Adrenal gland (tissue), 12 donors: ENCODE measurements around the gene GPSM3. TPM values are rescaled to one million over a fixed set of nuclear protein-coding genes. Genes with fewer than 3 reads are reported as not detected.
A peak's percentile ranks its signal among the peaks of the same experiment; 100 is the strongest.

ENCODE experiments used
- DNase-seq, 7 donors: peaks; one replicate each; pipeline ENCODE4 v3.0.0-alpha.2; 2019 to 2020
- H3K27ac ChIP-seq, 5 donors: fragments of 200-600 bp; sonication (generic) in 4 of 5; 1 replicate in 3 of 5; 2 replicates in 2 of 5; pipeline versions ENCODE4 v1.5.1 to v1.8.0; 2016 to 2020; ENCODE audit warnings: mild to moderate bottlenecking in 1 of 5
- H3K27me3 ChIP-seq: fragments of 200-600 bp; 2 replicates; pipeline ENCODE4 v1.8.0; 2021
- H3K36me3 ChIP-seq, 2 donors: fragments of 200-600 bp; replicated peaks in 1 of 2; 1 replicate in 1 of 2; 2 replicates in 1 of 2; pipeline versions ENCODE4 v1.5.1 to v1.8.0; 2018 to 2022
- H3K4me1 ChIP-seq, 2 donors: fragments of 200-600 bp; replicated peaks in 1 of 2; 1 replicate in 1 of 2; 2 replicates in 1 of 2; pipeline versions ENCODE4 v1.5.1 to v1.8.0; 2018 to 2021
- H3K4me3 ChIP-seq, 4 donors: fragments of 200-600 bp; sonication (generic) in 3 of 4; one replicate each; pipeline ENCODE4 v1.5.1; 2016 to 2018
- H3K9me3 ChIP-seq, 3 donors: fragments of 200-600 bp; sonication (generic) in 1 of 3; replicated peaks in 1 of 3; 1 replicate in 2 of 3; 2 replicates in 1 of 3; pipeline versions ENCODE4 v1.5.1 to v1.8.0; 2016 to 2021
- POLR2A ChIP-seq, 2 donors: fragments of 450-650 bp; IDR thresholded peaks; one replicate each; pipeline ENCODE4 v1.6.1; 2017; ENCODE audit warnings: antibody characterized with exemption in 2 of 2, mild to moderate bottlenecking in 2 of 2, moderate library complexity in 1 of 2
- WGBS, 4 donors: extraction: QIAGEN DNeasy Blood & Tissue Kit in 2 of 4; methylation state at CpG; one replicate each; pipeline versions ENCODE4 v1.1.5 to v1.1.7; 2013 to 2017; 5-methylcytosine and 5-hydroxymethylcytosine counted together
- intact Hi-C, 2 donors: fragments of 100-400 bp; cut with DNase I; formaldehyde crosslinking; loops; one replicate each; pipeline versions ENCODE4 v1.14.1 to v1.15.0; 2022 to 2023
- polyA plus RNA-seq, 3 donors: library from polyadenylated mRNA; stranded (reverse); fragments of 200-250 nt in 2 of 3; fragments of 350-450 nt in 1 of 3; fragmentation: Illumina TruSeq in 1 of 3; extraction: RNeasy Lipid Tissue Mini Kit (QIAGEN cat#74804) in 1 of 3; gene quantifications; one replicate each; pipeline ENCODE4 v1.2.3, GENCODE V29; 2013 to 2014
- total RNA-seq, 9 donors: library from RNA; depleted of rRNA in 4 of 9; stranded (reverse); fragments of >200 nt in 4 of 9; fragments of 120-200 nt in 1 of 9; fragmentation: NEBNext Ultra II Directional in 1 of 9; extraction: Animal tissue kit (Norgen Biotek cat#: 25700) in 1 of 9; gene quantifications; one replicate each; pipeline versions ENCODE4 v1.1.0 to v1.2.4, GENCODE V29; 2013 to 2023
- TF ChIP-seq, protein P1 (sequence below), 6 experiments: fragments of 450-650 bp in 4 of 6; fragments of 200-600 bp in 2 of 6; sonication (generic) in 1 of 6; IDR thresholded peaks; 1 replicate in 5 of 6; 2 replicates in 1 of 6; pipeline versions ENCODE4 v1.5.1 to v1.8.0; 2016 to 2021; ENCODE audit warnings: antibody characterized with exemption in 6 of 6, mild to moderate bottlenecking in 2 of 6, moderate library complexity in 1 of 6
- donor health status: healthy with polysubstance abuse.
- donor health status: Bipolar disorder and iron deficiency.
- donor health status: DM: yes; HTN: yes; CAD: no.
- donor health status: DM: no; HTN: no; CAD: no.
- donor health status: DM: no; HTN: no; CAD: no.
- donor health status: DM: yes; HTN: yes; CAD: no.

Gene GPSM3
- total and polyA plus RNA-seq, 12 donors, result 3.8 to 40.3 (median 17.6) TPM

DNA sequence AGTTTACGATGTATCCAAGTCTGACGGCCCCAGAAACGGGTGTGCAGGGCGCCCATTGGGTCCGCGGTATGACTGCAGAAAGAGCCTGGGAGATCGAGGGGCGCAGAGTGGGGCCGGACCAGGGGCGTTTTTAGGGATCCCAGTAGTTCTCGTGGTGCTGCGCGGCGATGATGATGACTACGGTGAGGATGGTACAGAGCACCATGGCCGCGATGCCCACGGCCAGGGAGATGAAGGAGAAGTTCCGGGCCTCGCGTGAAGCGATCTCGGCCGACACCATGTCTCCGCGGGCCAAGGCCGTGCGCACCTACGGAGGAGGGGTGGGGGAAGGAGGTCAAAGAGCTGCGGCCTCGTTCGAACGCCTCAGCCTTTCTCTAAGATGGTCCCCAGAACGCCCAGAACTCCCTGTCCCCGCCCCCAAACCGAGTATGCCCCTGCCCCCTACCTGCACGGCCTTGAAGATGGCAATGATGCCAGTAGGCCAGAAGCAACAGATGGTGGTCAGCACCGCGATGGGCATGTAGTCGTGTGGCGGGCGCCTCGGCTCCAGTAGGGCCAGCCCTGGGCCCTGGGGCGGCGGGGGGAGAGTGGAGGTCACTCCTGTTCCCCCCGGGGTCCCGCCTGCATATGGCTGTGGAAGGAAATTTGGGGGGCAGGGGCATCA, 43.2 kb downstream of the GPSM3 start:
- WGBS, 4 donors, result 50 to 65% (median 59%) methylated on average over 18 to 47 of the region's 47 CpGs
- Histone ChIP-seq H3K4me3 (peak overlapping the region in 1 of 4 donors; percentile 29), H3K36me3 (no peaks in the 10 kb centered on the region), H3K9me3 (no peaks in the 10 kb centered on the region), H3K4me1 (peaks cover 7 to 13% of the 10 kb centered on the region in 2 donors), H3K27ac (no peak overlapping the region), H3K27me3 (no peaks in the 10 kb centered on the region)
- DNase-seq, result no peak
- intact Hi-C loops, result no loop called here
- TF ChIP-seq POLR2A (IDR thresholded peaks at IDR 0.05), result no peak
- TF ChIP-seq, protein P1, sequence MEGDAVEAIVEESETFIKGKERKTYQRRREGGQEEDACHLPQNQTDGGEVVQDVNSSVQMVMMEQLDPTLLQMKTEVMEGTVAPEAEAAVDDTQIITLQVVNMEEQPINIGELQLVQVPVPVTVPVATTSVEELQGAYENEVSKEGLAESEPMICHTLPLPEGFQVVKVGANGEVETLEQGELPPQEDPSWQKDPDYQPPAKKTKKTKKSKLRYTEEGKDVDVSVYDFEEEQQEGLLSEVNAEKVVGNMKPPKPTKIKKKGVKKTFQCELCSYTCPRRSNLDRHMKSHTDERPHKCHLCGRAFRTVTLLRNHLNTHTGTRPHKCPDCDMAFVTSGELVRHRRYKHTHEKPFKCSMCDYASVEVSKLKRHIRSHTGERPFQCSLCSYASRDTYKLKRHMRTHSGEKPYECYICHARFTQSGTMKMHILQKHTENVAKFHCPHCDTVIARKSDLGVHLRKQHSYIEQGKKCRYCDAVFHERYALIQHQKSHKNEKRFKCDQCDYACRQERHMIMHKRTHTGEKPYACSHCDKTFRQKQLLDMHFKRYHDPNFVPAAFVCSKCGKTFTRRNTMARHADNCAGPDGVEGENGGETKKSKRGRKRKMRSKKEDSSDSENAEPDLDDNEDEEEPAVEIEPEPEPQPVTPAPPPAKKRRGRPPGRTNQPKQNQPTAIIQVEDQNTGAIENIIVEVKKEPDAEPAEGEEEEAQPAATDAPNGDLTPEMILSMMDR (IDR thresholded peaks at IDR 0.05), result no peak

DNA sequence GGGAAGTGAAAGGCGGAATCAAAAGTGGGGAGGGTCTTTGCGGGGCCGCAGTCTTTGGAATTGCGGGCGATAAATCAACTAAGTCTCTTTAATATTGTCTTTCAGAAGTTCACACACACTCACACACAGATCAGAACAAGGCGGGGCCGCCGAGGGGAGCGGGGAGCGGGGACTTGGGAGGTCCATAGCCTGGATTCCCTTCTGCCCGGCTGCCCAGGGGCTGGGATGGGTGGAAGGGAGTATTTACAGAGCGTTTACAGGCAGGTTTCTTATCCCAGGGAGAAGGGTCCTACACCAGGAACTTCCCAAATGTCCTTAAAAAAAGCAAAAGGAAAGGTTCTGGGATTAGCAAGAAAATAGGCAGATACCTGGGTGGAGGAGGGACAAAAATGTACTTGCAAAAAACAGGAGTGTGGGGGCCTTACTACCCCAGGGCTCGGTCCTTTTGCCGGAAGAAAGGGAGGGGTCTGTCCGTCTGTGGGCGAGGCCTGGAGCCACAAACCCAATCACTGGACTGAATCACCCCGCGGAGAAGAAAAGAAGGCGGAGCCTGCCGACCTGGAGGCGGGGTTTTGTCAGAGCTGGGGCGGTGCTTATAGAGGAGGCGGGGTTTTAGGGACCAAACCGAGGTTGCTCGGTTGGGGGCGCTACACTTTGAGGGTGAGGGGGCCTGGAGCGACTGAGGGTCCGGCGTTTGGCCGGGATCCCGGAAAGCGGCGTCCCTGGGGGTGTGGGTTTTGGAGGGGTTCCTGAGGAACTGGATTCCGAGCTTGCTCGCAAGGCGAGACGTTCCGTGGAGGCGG, 44.0 kb downstream of the GPSM3 start:
- no peak for TF ChIP-seq POLR2A (IDR thresholded peaks at IDR 0.05)
- TF ChIP-seq, protein P1 (IDR thresholded peaks at IDR 0.05), result no peak
- Histone ChIP-seq H3K27me3 (no peaks in the 10 kb centered on the region), H3K4me3 (peak overlapping the region in 1 of 4 donors; percentile 29), H3K36me3 (no peaks in the 10 kb centered on the region), H3K27ac (no peak overlapping the region), H3K9me3 (no peaks in the 10 kb centered on the region), H3K4me1 (peaks cover 7 to 13% of the 10 kb centered on the region in 2 donors)
- intact Hi-C loops, result no loop called here
- 47 to 57% (median 49%) methylated on average over 38 to 39 of the region's 39 CpGs for WGBS, 4 donors
- DNase-seq, result peak; percentile 52 to 81 (median 63)

DNA sequence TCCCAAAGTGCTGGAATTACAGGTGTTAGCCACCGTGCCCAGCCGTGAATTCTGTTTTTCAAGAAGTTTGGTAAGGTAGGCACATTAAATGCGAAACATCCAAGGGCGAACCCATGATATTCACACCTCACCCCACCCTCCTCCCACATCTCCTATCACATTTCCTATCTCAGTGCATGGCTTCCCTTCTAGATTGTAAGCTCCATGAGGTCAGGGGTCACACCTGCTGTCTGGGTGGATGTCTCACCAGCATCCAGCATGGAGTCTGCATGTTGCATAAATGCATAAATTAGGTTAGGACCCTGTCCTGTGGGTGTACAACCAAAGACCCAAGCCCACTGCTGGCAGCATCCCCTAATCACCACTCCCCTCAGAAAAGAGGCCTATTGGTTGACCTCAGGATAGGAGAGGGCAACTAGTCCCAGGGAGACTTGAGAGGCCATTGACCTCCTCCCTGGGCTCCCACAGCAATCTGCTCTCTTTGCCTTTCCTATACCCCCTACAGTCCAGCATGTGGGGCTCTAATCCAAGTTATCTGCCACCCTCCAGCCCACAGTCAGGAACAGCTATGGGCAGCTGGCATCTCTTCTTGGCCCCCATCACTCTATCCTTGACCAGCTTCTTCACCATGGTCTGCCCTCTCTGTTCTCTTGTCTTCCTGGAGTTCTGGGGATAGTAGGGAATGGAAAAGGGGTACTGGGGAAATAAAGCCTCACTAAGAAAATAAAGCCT, 44.9 kb downstream of the GPSM3 start:
- Histone ChIP-seq H3K4me3 (no peak overlapping the region), H3K36me3 (no peaks in the 10 kb centered on the region), H3K27ac (no peak overlapping the region), H3K9me3 (no peaks in the 10 kb centered on the region), H3K4me1 (peaks cover 1 to 5% of the 10 kb centered on the region in 2 donors), H3K27me3 (no peaks in the 10 kb centered on the region)
- no peak for DNase-seq
- intact Hi-C loops, result no loop called here
- TF ChIP-seq, protein P1 (IDR thresholded peaks at IDR 0.05), result no peak
- TF ChIP-seq POLR2A (IDR thresholded peaks at IDR 0.05), result no peak
- 86 to 96% (median 93%) methylated on average over 4 of the region's 4 CpGs for WGBS, 4 donors

DNA sequence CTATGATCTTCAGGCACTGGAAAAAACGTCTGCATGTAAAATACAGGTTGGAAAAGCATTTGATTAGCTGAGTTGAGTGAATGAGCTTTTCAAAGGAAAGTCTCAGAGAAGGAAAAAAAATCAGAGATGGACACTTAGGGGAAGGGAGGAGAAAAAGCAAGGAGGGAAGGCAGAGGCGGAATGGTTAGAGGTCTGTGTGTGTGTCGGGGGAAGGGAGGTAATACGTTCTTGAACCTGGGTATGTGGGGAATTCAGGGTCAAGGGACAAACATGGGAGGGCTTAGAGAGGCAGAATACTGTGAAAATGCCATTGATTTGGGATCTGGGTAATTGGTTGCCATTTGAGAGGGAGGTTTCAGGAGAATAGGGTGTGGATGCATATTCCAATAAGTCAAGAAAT, 45.8 kb downstream of the GPSM3 start:
- Histone ChIP-seq H3K36me3 (no peaks in the 10 kb centered on the region), H3K9me3 (no peaks in the 10 kb centered on the region), H3K27me3 (no peaks in the 10 kb centered on the region), H3K4me3 (no peak overlapping the region), H3K27ac (no peak overlapping the region), H3K4me1 (no peaks in the 10 kb centered on the region)
- no peak for DNase-seq
- TF ChIP-seq POLR2A (IDR thresholded peaks at IDR 0.05), result no peak
- TF ChIP-seq, protein P1 (IDR thresholded peaks at IDR 0.05), result no peak
- WGBS, 4 donors, result 38 to 56% (median 52%) methylated on average over 4 of the region's 4 CpGs
- intact Hi-C loops, result no loop called here
